IMR-90 (cell line): ENCODE measurements around the gene TSPAN32. TPM values are rescaled to one million over a fixed set of nuclear protein-coding genes. Genes with fewer than 3 reads are reported as not detected.

Experiments
- ATAC-seq: fragments of 200-7000 bp; cut with Tn5 transposase; 2 replicates; pipeline ENCODE4 v1.9.1; 2020; ENCODE audit warnings: low read depth, mild to moderate bottlenecking, moderate library complexity
- BruUV-seq: library from RNA; stranded (reverse); fragments of 400-500 nt; replicated peaks from 2 replicates; lab custom pipeline; 2021; lab: Mats Ljungman, UMichigan
- CTCF ChIA-PET: fragments of 300-600 bp; formaldehyde crosslinking; extraction: SDS; loops from one replicate; lab custom pipeline; 2021; ENCODE audit warnings: antibody characterized with exemption; lab: Yijun Ruan, JAX
- POLR2A ChIA-PET: fragments of 300-600 bp; sonication (Branson Sonifier 250); formaldehyde crosslinking; loops from one replicate; lab custom pipeline; 2022; ENCODE audit warnings: antibody characterized with exemption; ENCODE audit not compliant: unreplicated experiment; lab: Charles Lee
- DNase-seq: peaks from one replicate; pipeline ENCODE4 v3.0.0; 2013
- H2AFZ ChIP-seq: replicated peaks from 2 replicates; pipeline ENCODE3; 2013; ENCODE audit warnings: low read length, mild to moderate bottlenecking; ENCODE audit not compliant: poor library complexity
- H2AK5ac ChIP-seq: 2 replicates; pipeline ENCODE4 v1.6.1; 2013; ENCODE audit warnings: low read depth, low read length, inconsistent platforms
- H2AK9ac ChIP-seq: replicated peaks from 2 replicates; pipeline ENCODE3; 2013; ENCODE audit warnings: mild to moderate bottlenecking, low read depth, low read length, moderate library complexity; ENCODE audit not compliant: poor library complexity
- H2BK120ac ChIP-seq: 2 replicates; pipeline ENCODE4 v1.6.1; 2013; ENCODE audit warnings: low read depth, low read length, inconsistent platforms
- H2BK15ac ChIP-seq: 3 replicates; pipeline ENCODE4 v1.6.1; 2013; ENCODE audit warnings: low read depth, low read length, inconsistent platforms
- H2BK20ac ChIP-seq: 2 replicates; pipeline ENCODE4 v1.6.1; 2013; ENCODE audit warnings: low read depth, mild to moderate bottlenecking, inconsistent platforms, low read length, moderate library complexity
- H2BK5ac ChIP-seq: 2 replicates; pipeline ENCODE4 v1.6.1; 2013; ENCODE audit warnings: mild to moderate bottlenecking, low read depth, low read length, inconsistent platforms; ENCODE audit not compliant: poor library complexity, severe bottlenecking
- H3K14ac ChIP-seq: replicated peaks from 2 replicates; pipeline ENCODE4 v1.6.1; 2013; ENCODE audit warnings: low read depth, low read length, inconsistent platforms
- H3K18ac ChIP-seq: 2 replicates; pipeline ENCODE4 v1.6.1; 2013; ENCODE audit warnings: low read depth, low read length, control low read depth
- H3K23ac ChIP-seq: 2 replicates; pipeline ENCODE4 v1.6.1; 2013; ENCODE audit warnings: low read depth, low read length, inconsistent platforms
- H3K27ac ChIP-seq: 2 replicates; pipeline ENCODE4 v1.5.1; 2013; ENCODE audit warnings: mild to moderate bottlenecking, control low read depth, low read length; ENCODE audit not compliant: insufficient read depth
- H3K27me3 ChIP-seq: 2 replicates; pipeline ENCODE4 v1.6.1; 2013; ENCODE audit warnings: low read length; ENCODE audit not compliant: control insufficient read depth, insufficient read depth
- H3K36me3 ChIP-seq: 2 replicates; pipeline ENCODE4 v1.6.1; 2013; ENCODE audit warnings: low read length, mixed read lengths; ENCODE audit not compliant: control insufficient read depth, insufficient read depth
- H3K4ac ChIP-seq: 2 replicates; pipeline ENCODE4 v1.6.1; 2013; ENCODE audit warnings: low read depth, low read length, inconsistent platforms
- H3K4me1 ChIP-seq: 2 replicates; pipeline ENCODE4 v1.6.1; 2013; ENCODE audit warnings: low read length, mixed read lengths; ENCODE audit not compliant: control insufficient read depth, insufficient read depth
- H3K4me2 ChIP-seq: 2 replicates; pipeline ENCODE4 v1.6.1; 2013; ENCODE audit warnings: low read depth, mild to moderate bottlenecking, control low read depth, low read length, moderate library complexity
- H3K4me3 ChIP-seq: 2 replicates; pipeline ENCODE4 v1.5.1; 2013; ENCODE audit warnings: low read depth, mild to moderate bottlenecking, control low read depth, low read length, moderate library complexity; ENCODE audit not compliant: insufficient read depth
- H3K56ac ChIP-seq: 2 replicates; pipeline ENCODE4 v1.6.1; 2013; ENCODE audit warnings: low read length, inconsistent platforms; ENCODE audit not compliant: insufficient read depth; ENCODE audit errors: extremely low read depth
- H3K79me1 ChIP-seq, 2 experiments: 2 replicates each; pipeline ENCODE4 v1.6.1; 2013; ENCODE audit warnings: low read length in 2 of 2, inconsistent platforms in 1 of 2, low read depth in 1 of 2
- H3K9ac ChIP-seq: 2 replicates; pipeline ENCODE4 v1.6.1; 2013; ENCODE audit warnings: low read depth, low read length, control low read depth
- H3K9me1 ChIP-seq: 2 replicates; pipeline ENCODE4 v1.6.1; 2013; ENCODE audit warnings: low read length, inconsistent platforms; ENCODE audit not compliant: insufficient read depth
- H3K9me3 ChIP-seq: 2 replicates; pipeline ENCODE4 v1.6.1; 2013; ENCODE audit warnings: low read length; ENCODE audit not compliant: control insufficient read depth, insufficient read depth
- H4K20me1 ChIP-seq: 2 replicates; pipeline ENCODE4 v1.6.1; 2013; ENCODE audit warnings: low read length, inconsistent platforms; ENCODE audit not compliant: insufficient read depth
- H4K5ac ChIP-seq: 2 replicates; pipeline ENCODE4 v1.6.1; 2013; ENCODE audit warnings: mild to moderate bottlenecking, low read depth, low read length, control low read depth
- H4K8ac ChIP-seq, 2 experiments: 2 replicates each; pipeline ENCODE4 v1.6.1; 2013; ENCODE audit warnings: low read depth in 2 of 2, low read length in 2 of 2, control low read depth in 1 of 2, inconsistent platforms in 1 of 2
- H4K91ac ChIP-seq: 2 replicates; pipeline ENCODE4 v1.6.1; 2013; ENCODE audit warnings: low read depth, low read length, inconsistent platforms; ENCODE audit not compliant: insufficient read depth
- CEBPB ChIP-seq: IDR thresholded peaks from 2 replicates; pipeline ENCODE4 v1.6.1; 2012; ENCODE audit warnings: low read depth, low read length, improper control_type of control experiment
- ELK1 ChIP-seq: fragments of 150-350 bp; IDR thresholded peaks from 2 replicates; pipeline ENCODE4 v1.6.1; 2016; ENCODE audit warnings: low read depth, mild to moderate bottlenecking, low read length, moderate library complexity, borderline replicate concordance
- FOS ChIP-seq: fragments of 150-350 bp; IDR thresholded peaks from 2 replicates; pipeline ENCODE4 v1.6.1; 2016; ENCODE audit warnings: low read depth, low read length
- MAFK ChIP-seq: IDR thresholded peaks from 2 replicates; pipeline ENCODE4 v1.6.1; 2012; ENCODE audit warnings: low read depth, low read length, improper control_type of control experiment
- MAZ ChIP-seq: IDR thresholded peaks from 2 replicates; pipeline ENCODE4 v1.6.1; 2012; ENCODE audit warnings: low read depth, mild to moderate bottlenecking, low read length, improper control_type of control experiment, moderate library complexity, borderline replicate concordance
- MXI1 ChIP-seq: IDR thresholded peaks from 2 replicates; pipeline ENCODE4 v1.6.1; 2012; ENCODE audit warnings: low read depth, mild to moderate bottlenecking, low read length, moderate library complexity, borderline replicate concordance
- NFE2L2 ChIP-seq: fragments of 150-350 bp; IDR thresholded peaks from 2 replicates; pipeline ENCODE4 v1.6.1; 2016; ENCODE audit warnings: low read depth, mild to moderate bottlenecking, low read length
- POLR2A ChIP-seq: IDR thresholded peaks from 2 replicates; pipeline ENCODE4 v1.6.1; 2012; ENCODE audit warnings: mild to moderate bottlenecking, low read depth, low read length
- RAD21 ChIP-seq: IDR thresholded peaks from 2 replicates; pipeline ENCODE4 v1.6.1; 2012; ENCODE audit warnings: low read length, improper control_type of control experiment
- RCOR1 ChIP-seq: IDR thresholded peaks from 2 replicates; pipeline ENCODE4 v1.6.1; 2012; ENCODE audit warnings: mild to moderate bottlenecking, low read length, improper control_type of control experiment; ENCODE audit not compliant: insufficient replicate concordance
- RFX5 ChIP-seq: IDR thresholded peaks from 2 replicates; pipeline ENCODE4 v1.8.0; 2012; ENCODE audit warnings: low read depth, mild to moderate bottlenecking, low read length, moderate library complexity
- WGBS, 2 experiments: methylation state at CpG; one replicate each; pipeline versions ENCODE4 v1.1.5 to v1.1.7; 2013; ENCODE audit warnings: missing lambda C conversion rate in 2 of 2; ENCODE audit not compliant: insufficient read length in 1 of 2; ENCODE audit errors: extremely low coverage in 2 of 2; 5-methylcytosine and 5-hydroxymethylcytosine counted together
- dilution Hi-C: fragments of 300-500 bp; cut with HindIII; formaldehyde crosslinking; loops from one replicate; pipeline ENCODE4 v1.14.3; 2018; ENCODE audit warnings: low sequenced_read_pairs; ENCODE audit not compliant: unreplicated experiment
- in situ Hi-C: fragments of 300-500 bp; cut with MboI; formaldehyde crosslinking; loops from 3 replicates; pipeline ENCODE4 v1.14.3; 2019; ENCODE audit warnings: low sequenced_read_pairs, inconsistent platforms, mixed read lengths
- intact Hi-C: fragments of 100-400 bp; cut with micrococcal nuclease; formaldehyde crosslinking; loops from 2 replicates; pipeline ENCODE4 v1.10.0; 2022
- polyA plus RNA-seq, 3 experiments: library from polyadenylated mRNA; depleted of rRNA; stranded (reverse); fragments of >200 nt; gene quantifications; 2 replicates each; pipeline ENCODE4 v1.2.3, GENCODE V29; 2012; ENCODE audit warnings: low replicate concordance in 1 of 3
- total RNA-seq: library from RNA; depleted of rRNA; stranded (reverse); fragments of >200 nt; gene quantifications from 2 replicates; pipeline ENCODE4 v1.2.3, GENCODE V29; 2012
- TF ChIP-seq, protein P1 (sequence below): fragments of 150-350 bp; IDR thresholded peaks from 2 replicates; pipeline ENCODE4 v1.6.1; 2017; ENCODE audit warnings: mild to moderate bottlenecking, antibody characterized with exemption, low read length, low read depth
- TF ChIP-seq, protein P2 (sequence below): conservative IDR thresholded peaks from 2 replicates; pipeline ENCODE4 v1.5.1; 2012; ENCODE audit warnings: mild to moderate bottlenecking, low read depth, low read length, improper control_type of control experiment

The TSPAN32 gene
- total and polyA plus RNA-seq, 2 of the 4 experiments (the other 2 are of a cell fraction), result 0.07 TPM; not detected in 1

DNA sequence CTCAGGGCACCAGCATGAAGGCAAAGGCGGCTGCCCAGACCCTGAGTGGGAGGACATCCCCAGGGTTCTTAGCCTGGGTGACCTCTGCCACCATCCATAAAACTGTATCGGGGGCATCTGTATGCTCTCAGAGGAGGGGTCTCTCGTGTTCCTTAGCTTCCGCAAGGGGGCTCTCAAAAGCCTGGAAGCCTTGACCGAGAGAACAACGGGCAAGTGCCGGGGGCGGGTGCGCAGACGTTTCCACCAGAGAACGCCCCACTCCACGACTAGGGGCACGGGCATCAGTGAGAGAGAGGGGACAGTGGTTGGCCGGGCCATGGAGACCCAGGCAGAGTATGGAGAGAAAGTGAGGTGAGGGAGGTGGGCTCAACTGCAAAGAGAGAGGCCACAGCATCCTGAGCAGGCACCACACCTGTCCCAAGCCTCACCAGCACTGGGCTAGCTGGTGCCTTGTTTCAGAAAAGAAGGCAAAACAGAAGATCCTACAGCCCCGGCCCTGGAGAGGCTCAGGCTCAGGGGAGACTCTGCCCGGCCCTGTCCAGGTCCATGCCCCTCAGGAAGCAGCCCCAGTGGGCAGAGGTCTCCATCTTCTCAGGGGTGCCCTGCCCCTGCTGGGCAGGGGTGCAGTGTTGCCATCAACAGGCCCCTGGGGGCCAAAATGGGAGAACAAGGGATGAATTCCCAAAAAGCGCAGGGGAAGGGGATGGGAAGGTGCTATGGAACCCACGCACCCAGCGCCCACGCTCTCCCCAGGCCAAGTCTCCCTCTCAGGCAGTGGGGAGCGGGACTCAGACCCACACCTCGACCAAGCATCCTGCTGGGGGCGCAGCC lies 5.9 kb downstream of the TSPAN32 start:
- no peak overlapping the region for H3K4me3 ChIP-seq
- no peak overlapping the region for H3K27ac ChIP-seq
- WGBS, 2 experiments, result 94% methylated on average over 15 of the region's 23 CpGs; no CpG with 5 or more reads in 1 of the 2 experiments
- H4K20me1 ChIP-seq, result peaks cover 3% of the 10 kb centered on the region; the same call in 1 of the 2 replicates
- H3K14ac ChIP-seq, result no peak overlapping the region
- H3K4ac ChIP-seq, result peak overlapping the region; percentile 76
- TF ChIP-seq POLR2A (no peak), NFE2L2 (no peak), FOS (no peak), RCOR1 (no peak), MAFK (no peak), CEBPB (no peak), MAZ (no peak), MXI1 (no peak), ELK1 (no peak), RAD21 (no peak), RFX5 (no peak)
- TF ChIP-seq, protein P1, sequence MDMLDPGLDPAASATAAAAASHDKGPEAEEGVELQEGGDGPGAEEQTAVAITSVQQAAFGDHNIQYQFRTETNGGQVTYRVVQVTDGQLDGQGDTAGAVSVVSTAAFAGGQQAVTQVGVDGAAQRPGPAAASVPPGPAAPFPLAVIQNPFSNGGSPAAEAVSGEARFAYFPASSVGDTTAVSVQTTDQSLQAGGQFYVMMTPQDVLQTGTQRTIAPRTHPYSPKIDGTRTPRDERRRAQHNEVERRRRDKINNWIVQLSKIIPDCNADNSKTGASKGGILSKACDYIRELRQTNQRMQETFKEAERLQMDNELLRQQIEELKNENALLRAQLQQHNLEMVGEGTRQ, result no peak
- TF ChIP-seq, protein P2, sequence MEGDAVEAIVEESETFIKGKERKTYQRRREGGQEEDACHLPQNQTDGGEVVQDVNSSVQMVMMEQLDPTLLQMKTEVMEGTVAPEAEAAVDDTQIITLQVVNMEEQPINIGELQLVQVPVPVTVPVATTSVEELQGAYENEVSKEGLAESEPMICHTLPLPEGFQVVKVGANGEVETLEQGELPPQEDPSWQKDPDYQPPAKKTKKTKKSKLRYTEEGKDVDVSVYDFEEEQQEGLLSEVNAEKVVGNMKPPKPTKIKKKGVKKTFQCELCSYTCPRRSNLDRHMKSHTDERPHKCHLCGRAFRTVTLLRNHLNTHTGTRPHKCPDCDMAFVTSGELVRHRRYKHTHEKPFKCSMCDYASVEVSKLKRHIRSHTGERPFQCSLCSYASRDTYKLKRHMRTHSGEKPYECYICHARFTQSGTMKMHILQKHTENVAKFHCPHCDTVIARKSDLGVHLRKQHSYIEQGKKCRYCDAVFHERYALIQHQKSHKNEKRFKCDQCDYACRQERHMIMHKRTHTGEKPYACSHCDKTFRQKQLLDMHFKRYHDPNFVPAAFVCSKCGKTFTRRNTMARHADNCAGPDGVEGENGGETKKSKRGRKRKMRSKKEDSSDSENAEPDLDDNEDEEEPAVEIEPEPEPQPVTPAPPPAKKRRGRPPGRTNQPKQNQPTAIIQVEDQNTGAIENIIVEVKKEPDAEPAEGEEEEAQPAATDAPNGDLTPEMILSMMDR, result no peak
- intact Hi-C loops, result loop anchor here (2.0 kb wide), 1 partner anchor 71 kb away; no protein-coding TSS in a partner anchor
- peak overlapping the region; percentile 77 for H2AK9ac ChIP-seq
- H2AFZ ChIP-seq, result peak overlapping the region; percentile 77
- no peak overlapping the region for H3K4me2 ChIP-seq
- DNase-seq (no peak), ATAC-seq (no peak)
- H3K18ac ChIP-seq, result no peak overlapping the region; the same call in 1 of the 2 replicates
- H2AK5ac ChIP-seq, result peak overlapping the region; percentile 73
- no TSS peak for BruUV-seq
- H3K56ac ChIP-seq, result no peak overlapping the region
- peaks cover 9% of the 10 kb centered on the region for H3K9me1 ChIP-seq
- peak overlapping the region; percentile 31; the same call in 1 of the 2 replicates for H2BK120ac ChIP-seq
- H3K4me1 ChIP-seq, result peaks cover 19% of the 10 kb centered on the region
- in situ Hi-C loops, result no loop called here
- H3K79me1 ChIP-seq, result no peaks in the 10 kb centered on the region
- no peak overlapping the region for H3K23ac ChIP-seq
- H2BK5ac ChIP-seq, result no peak overlapping the region
- H3K9me3 ChIP-seq, result no peaks in the 10 kb centered on the region
- H3K9ac ChIP-seq, result no peak overlapping the region
- CTCF ChIA-PET, result interaction anchor here (4.4 kb wide), 1 partner anchor 112 kb away, joined by 73 read pairs; no protein-coding TSS in a partner anchor
- H4K5ac ChIP-seq, result peak overlapping the region; percentile 65; the same call in 1 of the 2 replicates
- peak overlapping the region; percentile 77 to 93; a peak in 3 of 4 replicates for H4K8ac ChIP-seq
- no peak overlapping the region for H2BK20ac ChIP-seq
- H2BK15ac ChIP-seq, result 0 out of 3 replicates have a peak overlapping the region, but pooled peaks have one; percentile 9
- POLR2A ChIA-PET, result no interaction called here
- H4K91ac ChIP-seq, result peak overlapping the region; percentile 66
- H3K36me3 ChIP-seq, result no peaks in the 10 kb centered on the region
- H3K27me3 ChIP-seq, result no peaks in the 10 kb centered on the region
- dilution Hi-C loops, result no loop called here
